Measurements from ENCODE around the gene VPS36.
"Not testable (repeated sequence)": the region's sequence is repeated elsewhere in the genome, so short reads cannot be mapped to it uniquely, and the experiment has no call there.

VPS36 gene

GRCh38 chr13:52374389-52374788 lies 76.0 kb downstream of the VPS36 start:
- DNase-seq, result no peak

GRCh38 chr13:52373277-52373676 lies 77.2 kb downstream of the VPS36 start:
- DNase-seq, result not testable (repeated sequence)

DNA sequence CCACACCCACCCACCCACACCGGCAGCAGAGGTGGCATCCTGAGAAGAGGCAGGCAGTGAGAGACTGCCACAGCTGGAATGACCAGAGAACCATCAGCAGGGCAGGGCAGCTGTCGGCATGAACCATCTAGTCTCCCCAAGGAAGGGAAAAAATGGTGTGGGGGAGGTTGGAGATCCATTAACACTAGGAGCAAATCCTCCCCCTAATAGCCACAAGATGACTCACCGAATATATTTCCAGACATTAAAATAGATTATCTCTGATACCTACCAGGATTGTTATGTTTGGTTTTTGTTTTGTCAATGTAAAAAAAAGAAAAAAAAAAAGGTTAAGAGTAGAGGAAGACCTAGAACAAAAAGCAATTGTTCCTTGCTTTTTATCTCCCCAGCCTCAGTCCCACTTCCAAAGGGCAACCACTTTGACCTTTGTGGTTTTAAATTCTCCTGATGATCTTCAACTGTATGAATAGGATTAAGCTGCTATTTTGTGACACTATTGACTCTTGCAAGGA lies 78.6 kb downstream of the VPS36 start:
- DNase-seq, result no peak

DNA sequence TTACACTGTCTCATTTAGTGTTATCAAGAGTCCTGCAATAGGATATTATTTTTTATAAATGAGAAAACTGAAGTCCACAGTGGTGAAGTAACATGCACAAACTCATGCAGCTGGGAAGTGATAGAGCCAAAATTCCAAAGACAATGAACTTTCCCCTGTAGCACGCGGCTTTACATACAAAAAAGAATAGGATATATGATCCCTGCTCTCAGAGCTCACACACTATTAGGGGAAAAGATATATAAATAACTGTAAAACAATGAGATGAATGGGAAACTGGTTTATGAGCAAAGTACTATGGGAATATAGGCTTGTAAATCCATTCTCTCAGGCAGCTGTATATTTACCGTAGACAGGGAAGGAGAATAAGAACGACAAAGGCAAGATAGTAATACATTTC lies 84.1 kb downstream of the VPS36 start:
- DNase-seq, result no peak
